DOHH2 (cell line): ENCODE data around the gene EFNA3.

Source experiments
- CTCF ChIP-seq: fragments of 200-600 bp; sonication (generic); IDR thresholded peaks from one replicate; pipeline ENCODE4 v1.5.1; 2014; ENCODE audit warnings: antibody characterized with exemption, mild to moderate bottlenecking, low read depth, low read length; ENCODE audit not compliant: poor library complexity, severe bottlenecking
- EZH2phosphoT487 ChIP-seq: fragments of 200-600 bp; sonication (generic); IDR thresholded peaks from 2 replicates; pipeline ENCODE4 v1.6.1; 2017; ENCODE audit warnings: borderline replicate concordance, mild to moderate bottlenecking, antibody characterized with exemption, low read length, moderate library complexity, mixed read lengths

- TF ChIP-seq CTCF (no peak), EZH2phosphoT487 (no peak)
Observed at GRCh38 chr1:155092641-155093040, 14.0 kb downstream of the EFNA3 start.
